Suprapubic skin (tissue), 4 donors: ENCODE data around the gene COL23A1. TPM values are rescaled to one million over a fixed set of nuclear protein-coding genes. Genes with fewer than 3 reads are reported as not detected.

Experiments used
- DNase-seq, 2 donors: peaks; one replicate each; pipeline ENCODE4 v3.0.0-alpha.2; 2019; ENCODE audit warnings: low spot score in 2 of 2
- H3K27ac ChIP-seq: fragments of 200-600 bp; sonication (generic); one replicate; pipeline ENCODE4 v1.5.1; 2019
- H3K27me3 ChIP-seq: fragments of 200-600 bp; sonication (generic); one replicate; pipeline ENCODE4 v1.5.1; 2019
- H3K36me3 ChIP-seq: fragments of 200-600 bp; sonication (generic); one replicate; pipeline ENCODE4 v1.5.1; 2019
- H3K4me1 ChIP-seq: fragments of 200-600 bp; sonication (generic); one replicate; pipeline ENCODE4 v1.5.1; 2019
- H3K4me3 ChIP-seq: fragments of 200-600 bp; sonication (generic); one replicate; pipeline ENCODE4 v1.5.1; 2019; ENCODE audit warnings: mild to moderate bottlenecking
- H3K9me3 ChIP-seq: fragments of 200-600 bp; sonication (generic); one replicate; pipeline ENCODE4 v1.5.1; 2019
- EP300 ChIP-seq: sonication (generic); formaldehyde crosslinking; IDR thresholded peaks from one replicate; pipeline ENCODE4 v1.6.1; 2017; ENCODE audit warnings: antibody characterized with exemption
- POLR2A ChIP-seq, 2 donors: fragments of 450-650 bp; IDR thresholded peaks; one replicate each; pipeline ENCODE4 v1.6.1; 2017; ENCODE audit warnings: antibody characterized with exemption in 2 of 2, mild to moderate bottlenecking in 2 of 2, moderate library complexity in 2 of 2
- POLR2AphosphoS5 ChIP-seq, 3 donors: sonication (generic); formaldehyde crosslinking; IDR thresholded peaks; one replicate each; pipeline ENCODE4 v1.6.1; 2017; ENCODE audit warnings: antibody characterized with exemption in 3 of 3
- WGBS: methylation state at CpG from one replicate; pipeline ENCODE4 v1.1.5; 2018; 5-methylcytosine and 5-hydroxymethylcytosine counted together
- total RNA-seq, 4 donors: library from RNA; depleted of rRNA; stranded (reverse); fragments of >200 nt; gene quantifications; one replicate each; pipeline ENCODE4 v1.1.0, GENCODE V29; 2016
- TF ChIP-seq, protein P1 (sequence below), 2 donors: fragments of 200-600 bp in 1 of 2; fragments of 450-650 bp in 1 of 2; sonication (generic) in 1 of 2; IDR thresholded peaks; one replicate each; pipeline ENCODE4 v1.5.1; 2016 to 2019; ENCODE audit warnings: antibody characterized with exemption in 2 of 2, mild to moderate bottlenecking in 1 of 2, moderate library complexity in 1 of 2

The COL23A1 gene
- total RNA-seq, 4 donors from 2014 or later, result 1.6 to 4.4 (median 3.4) TPM

GRCh38 chr5:178525906-178526732, 64.1 kb downstream of the COL23A1 start:
- no peak overlapping the region for H3K4me3 ChIP-seq
- H3K27ac ChIP-seq, result no peak overlapping the region
- no peaks in the 10 kb centered on the region for H3K36me3 ChIP-seq
- peaks cover 5% of the 10 kb centered on the region for H3K4me1 ChIP-seq
- 83% methylated on average over 8 of the region's 12 CpGs for WGBS
- TF ChIP-seq EP300, result no peak
- TF ChIP-seq POLR2AphosphoS5 (IDR thresholded peaks at IDR 0.05), result no peak
- no peak for TF ChIP-seq POLR2A (IDR thresholded peaks at IDR 0.05)
- TF ChIP-seq, protein P1, sequence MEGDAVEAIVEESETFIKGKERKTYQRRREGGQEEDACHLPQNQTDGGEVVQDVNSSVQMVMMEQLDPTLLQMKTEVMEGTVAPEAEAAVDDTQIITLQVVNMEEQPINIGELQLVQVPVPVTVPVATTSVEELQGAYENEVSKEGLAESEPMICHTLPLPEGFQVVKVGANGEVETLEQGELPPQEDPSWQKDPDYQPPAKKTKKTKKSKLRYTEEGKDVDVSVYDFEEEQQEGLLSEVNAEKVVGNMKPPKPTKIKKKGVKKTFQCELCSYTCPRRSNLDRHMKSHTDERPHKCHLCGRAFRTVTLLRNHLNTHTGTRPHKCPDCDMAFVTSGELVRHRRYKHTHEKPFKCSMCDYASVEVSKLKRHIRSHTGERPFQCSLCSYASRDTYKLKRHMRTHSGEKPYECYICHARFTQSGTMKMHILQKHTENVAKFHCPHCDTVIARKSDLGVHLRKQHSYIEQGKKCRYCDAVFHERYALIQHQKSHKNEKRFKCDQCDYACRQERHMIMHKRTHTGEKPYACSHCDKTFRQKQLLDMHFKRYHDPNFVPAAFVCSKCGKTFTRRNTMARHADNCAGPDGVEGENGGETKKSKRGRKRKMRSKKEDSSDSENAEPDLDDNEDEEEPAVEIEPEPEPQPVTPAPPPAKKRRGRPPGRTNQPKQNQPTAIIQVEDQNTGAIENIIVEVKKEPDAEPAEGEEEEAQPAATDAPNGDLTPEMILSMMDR (IDR thresholded peaks at IDR 0.05), result no peak
- DNase-seq, result peak in 1 of 2 donors; percentile 34
- H3K27me3 ChIP-seq, result no peaks in the 10 kb centered on the region
- H3K9me3 ChIP-seq, result no peaks in the 10 kb centered on the region

- TF ChIP-seq POLR2AphosphoS5 (IDR thresholded peaks at IDR 0.05), result no peak
- no peak for TF ChIP-seq EP300
- no peak for TF ChIP-seq POLR2A (IDR thresholded peaks at IDR 0.05)
- TF ChIP-seq, protein P1 (IDR thresholded peaks at IDR 0.05), result no peak
- Histone ChIP-seq H3K4me1 (peaks cover 5% of the 10 kb centered on the region), H3K27me3 (no peaks in the 10 kb centered on the region), H3K36me3 (no peaks in the 10 kb centered on the region), H3K4me3 (no peak overlapping the region), H3K9me3 (no peaks in the 10 kb centered on the region), H3K27ac (no peak overlapping the region)
- WGBS, result 81% methylated on average over 10 of the region's 10 CpGs
- DNase-seq, result peak in 1 of 2 donors; percentile 25
Observed at GRCh38 chr5:178524093-178524882, 65.9 kb downstream of the COL23A1 start.

- H3K27ac ChIP-seq, result no peak overlapping the region
- no peaks in the 10 kb centered on the region for H3K27me3 ChIP-seq
- H3K4me3 ChIP-seq, result no peak overlapping the region
- WGBS, result 97% methylated on average over 14 of the region's 14 CpGs
- H3K4me1 ChIP-seq, result peaks cover 3% of the 10 kb centered on the region
- no peaks in the 10 kb centered on the region for H3K36me3 ChIP-seq
- TF ChIP-seq POLR2AphosphoS5 (IDR thresholded peaks at IDR 0.05) (no peak), EP300 (no peak), POLR2A (IDR thresholded peaks at IDR 0.05) (no peak)
- TF ChIP-seq, protein P1 (IDR thresholded peaks at IDR 0.05), result no peak
- DNase-seq, result peak; percentile 27 to 58
- H3K9me3 ChIP-seq, result no peaks in the 10 kb centered on the region
Observed at GRCh38 chr5:178522361-178522760, 67.8 kb downstream of the COL23A1 start.

- TF ChIP-seq EP300 (no peak), POLR2A (IDR thresholded peaks at IDR 0.05) (no peak), POLR2AphosphoS5 (IDR thresholded peaks at IDR 0.05) (no peak)
- TF ChIP-seq, protein P1 (IDR thresholded peaks at IDR 0.05), result no peak
- Histone ChIP-seq H3K36me3 (no peaks in the 10 kb centered on the region), H3K4me1 (no peaks in the 10 kb centered on the region), H3K9me3 (no peaks in the 10 kb centered on the region), H3K27ac (no peak overlapping the region), H3K27me3 (no peaks in the 10 kb centered on the region), H3K4me3 (no peak overlapping the region)
- DNase-seq, result peak in 1 of 2 donors; percentile 62
- WGBS, result 79% methylated on average over 4 of the region's 4 CpGs
Observed at GRCh38 chr5:178520851-178521250, 69.3 kb downstream of the COL23A1 start.

DNA sequence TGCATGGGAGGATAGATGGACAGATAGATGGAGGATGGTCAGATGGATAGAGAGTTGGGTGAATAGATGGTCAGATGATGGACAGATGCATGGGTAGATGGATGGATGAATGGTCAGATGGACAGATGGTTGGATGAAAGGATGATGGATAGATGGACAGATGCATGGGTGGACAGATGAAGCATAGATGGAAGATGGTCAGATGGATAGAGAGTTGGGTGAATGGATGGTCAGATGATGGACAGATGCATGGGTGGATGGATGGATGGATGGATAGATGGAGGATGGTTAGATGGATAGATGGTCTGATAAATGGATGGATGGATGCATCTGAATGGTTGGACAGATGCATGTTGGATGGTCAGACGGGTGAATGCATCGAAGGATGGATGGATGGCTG, 70.4 kb downstream of the COL23A1 start:
- DNase-seq, result no peak
- H3K27ac ChIP-seq, result no peak overlapping the region
- H3K36me3 ChIP-seq, result no peaks in the 10 kb centered on the region
- TF ChIP-seq EP300, result no peak
- TF ChIP-seq, protein P1 (IDR thresholded peaks at IDR 0.05), result no peak
- no peak for TF ChIP-seq POLR2A (IDR thresholded peaks at IDR 0.05)
- no peak for TF ChIP-seq POLR2AphosphoS5 (IDR thresholded peaks at IDR 0.05)
- H3K9me3 ChIP-seq, result no peaks in the 10 kb centered on the region
- WGBS, result 94% methylated on average over 2 of the region's 2 CpGs
- H3K4me1 ChIP-seq, result no peaks in the 10 kb centered on the region
- H3K4me3 ChIP-seq, result no peak overlapping the region
- peaks cover 4% of the 10 kb centered on the region for H3K27me3 ChIP-seq
